HG03135 (cell line): ENCODE results near the gene LHFPL2.

Source experiments
- ATAC-seq: cut with Tn5 transposase; IDR thresholded peaks from one replicate; pipeline ENCODE4 v1.9.1; 2021; ENCODE audit warnings: mild to moderate bottlenecking, moderate library complexity; ENCODE audit not compliant: unreplicated experiment

The LHFPL2 gene

DNA sequence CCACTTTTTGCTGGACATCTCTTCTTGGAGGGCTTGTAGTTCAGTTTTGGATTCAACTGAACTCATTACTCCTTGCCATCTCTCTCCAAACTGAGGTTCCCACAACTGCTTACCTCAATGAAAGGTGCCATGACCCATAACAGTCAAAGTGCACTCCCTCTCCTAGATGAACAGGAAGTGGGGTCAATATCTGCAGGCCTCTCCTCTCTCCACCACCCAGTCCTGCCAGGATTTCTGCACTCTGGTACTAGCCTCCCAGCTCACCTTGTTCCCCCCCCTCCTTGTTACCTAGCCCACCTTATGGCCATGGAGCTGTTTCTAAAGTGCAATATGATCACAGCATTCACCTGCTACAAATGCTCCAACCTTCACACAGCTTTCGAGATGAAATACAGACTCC, 5.9 kb downstream of the LHFPL2 start:
- no peak for ATAC-seq

GRCh38 chr5:78640662-78641474, 7.7 kb downstream of the LHFPL2 start:
- peak; percentile 76 for ATAC-seq

DNA sequence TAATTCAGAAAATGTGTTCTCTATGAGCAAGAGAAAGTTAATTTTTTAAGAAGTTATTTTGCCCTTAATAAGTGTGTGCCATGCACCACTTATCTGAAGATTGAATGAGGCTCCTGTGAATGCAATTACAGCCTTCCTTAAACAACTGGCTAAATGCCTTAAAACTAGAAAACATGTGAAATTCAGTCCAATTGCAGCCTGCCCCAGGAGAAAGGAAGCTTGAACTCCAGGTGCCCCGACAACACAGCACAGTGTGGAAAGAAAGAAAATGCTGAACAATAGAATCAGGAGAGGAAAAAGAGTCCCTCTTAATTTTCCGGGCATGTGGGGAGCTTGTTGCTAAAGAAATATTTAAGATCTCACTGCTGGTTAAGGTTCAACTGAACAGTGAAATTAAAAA, 8.8 kb downstream of the LHFPL2 start:
- no peak for ATAC-seq

DNA sequence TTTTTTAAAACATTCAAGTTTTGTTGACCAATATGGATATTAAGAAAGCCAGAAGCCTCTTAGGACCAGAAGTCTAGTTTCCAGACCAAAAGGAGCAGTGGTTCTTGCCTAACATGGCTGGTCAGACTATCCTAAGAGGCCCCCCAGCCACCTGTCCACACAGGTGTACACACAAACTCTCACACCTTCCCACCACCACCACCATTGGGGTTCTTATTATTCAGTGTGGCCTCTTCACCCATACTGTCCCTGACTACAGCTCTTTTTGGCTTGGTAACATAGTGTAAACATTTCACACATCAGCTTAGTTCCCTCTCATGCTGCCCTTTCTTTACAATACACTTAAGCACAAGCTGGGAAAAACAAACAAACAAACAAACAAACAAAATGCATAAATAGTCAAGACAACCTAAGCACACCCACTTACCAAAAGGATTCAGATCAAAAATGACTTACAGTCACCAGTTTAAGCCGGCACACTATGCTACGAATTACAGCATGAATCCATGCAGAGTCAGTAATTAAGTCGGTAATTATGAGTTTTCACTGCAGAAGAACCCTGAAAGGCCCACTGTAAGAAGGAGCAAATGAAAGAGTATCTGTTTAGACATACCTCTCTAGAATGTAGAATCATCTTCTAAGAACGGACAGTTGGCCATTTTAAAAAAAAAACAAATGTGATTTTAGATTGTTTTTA, 9.5 kb downstream of the LHFPL2 start:
- no peak for ATAC-seq

DNA sequence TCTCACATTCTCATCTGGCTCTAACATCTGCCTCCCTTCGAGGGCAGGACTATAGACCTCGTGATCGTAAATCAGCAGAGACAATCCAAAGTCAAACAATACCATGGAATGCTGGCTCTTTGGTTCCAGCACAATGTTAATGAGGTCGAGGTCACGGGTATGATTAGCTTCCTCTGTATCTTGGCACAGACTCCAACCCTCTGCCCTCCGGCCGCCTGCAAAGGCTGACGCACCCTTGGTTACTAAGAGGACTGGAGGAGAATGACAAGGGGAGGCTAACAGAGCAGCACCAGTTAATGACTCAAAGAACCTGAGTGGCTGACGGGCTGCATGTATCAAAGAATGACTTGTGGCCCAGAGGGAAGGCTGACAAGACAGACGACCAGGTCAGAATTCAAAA, 10.1 kb downstream of the LHFPL2 start:
- no peak for ATAC-seq

GRCh38 chr5:78637468-78637867, 11.1 kb downstream of the LHFPL2 start:
- no peak for ATAC-seq

DNA sequence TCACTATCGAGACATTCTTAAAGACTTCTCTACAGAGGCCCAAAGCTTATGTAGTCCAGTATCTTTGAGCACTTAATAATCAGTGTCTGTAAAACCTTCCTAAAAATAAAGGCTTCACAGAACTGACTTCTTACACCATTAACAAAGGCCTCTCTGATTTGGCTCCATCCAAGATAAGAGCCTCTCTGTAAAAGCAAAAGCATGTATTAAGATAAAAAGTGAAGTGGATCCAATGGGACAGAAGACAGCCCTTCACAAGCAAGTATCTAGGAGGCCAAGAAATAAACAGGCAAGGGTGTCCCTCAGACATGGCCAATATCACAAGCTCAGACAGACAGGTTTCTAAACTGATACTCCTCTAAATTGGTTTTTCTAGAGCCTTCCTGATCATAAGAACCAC, 11.9 kb downstream of the LHFPL2 start:
- ATAC-seq = no peak

- ATAC-seq = no peak
Observed at GRCh38 chr5:78634634-78635033, 13.9 kb downstream of the LHFPL2 start.

DNA sequence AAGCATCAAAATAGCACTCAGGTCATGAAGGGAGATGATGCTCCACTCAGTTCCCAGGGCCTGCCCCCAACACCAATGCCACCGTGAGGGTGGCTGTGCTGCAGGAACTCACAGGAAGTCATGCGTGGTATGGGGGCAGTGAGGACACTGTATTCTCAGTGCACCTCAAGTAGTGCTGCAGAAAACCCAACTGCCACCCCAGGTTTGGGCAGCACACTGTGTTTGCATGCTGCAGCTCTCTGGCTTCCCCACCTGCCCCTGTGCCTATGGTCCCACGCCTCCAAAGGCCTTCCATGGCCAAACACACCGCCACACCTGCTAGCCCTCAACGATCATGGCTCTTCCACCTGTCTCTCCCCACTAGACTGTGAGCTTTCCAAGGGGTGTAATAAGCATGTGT, 14.3 kb downstream of the LHFPL2 start:
- ATAC-seq = no peak

DNA sequence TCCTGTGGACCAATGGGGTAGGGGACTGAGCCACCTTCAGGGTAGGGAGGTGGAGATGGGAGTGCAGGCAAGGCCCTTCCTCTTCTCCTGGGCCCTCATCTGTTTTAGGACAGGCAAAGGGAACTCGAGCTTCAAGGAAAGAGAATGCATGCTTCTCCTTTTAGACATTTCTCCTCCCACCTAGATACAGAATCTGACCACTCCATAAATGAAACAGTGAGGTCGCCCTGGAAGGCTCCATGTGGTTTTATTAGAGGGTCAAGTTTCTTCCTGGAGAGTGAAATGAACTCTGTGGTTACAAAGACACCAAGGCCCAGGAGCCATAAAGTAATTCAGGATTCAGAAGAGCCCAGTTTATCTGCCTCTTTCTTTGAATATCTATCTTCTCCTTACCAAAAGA, 14.9 kb downstream of the LHFPL2 start:
- no peak for ATAC-seq

GRCh38 chr5:78632467-78632866, 16.1 kb downstream of the LHFPL2 start:
- ATAC-seq = no peak

GRCh38 chr5:78631931-78632330, 16.6 kb downstream of the LHFPL2 start:
- ATAC-seq = no peak

DNA sequence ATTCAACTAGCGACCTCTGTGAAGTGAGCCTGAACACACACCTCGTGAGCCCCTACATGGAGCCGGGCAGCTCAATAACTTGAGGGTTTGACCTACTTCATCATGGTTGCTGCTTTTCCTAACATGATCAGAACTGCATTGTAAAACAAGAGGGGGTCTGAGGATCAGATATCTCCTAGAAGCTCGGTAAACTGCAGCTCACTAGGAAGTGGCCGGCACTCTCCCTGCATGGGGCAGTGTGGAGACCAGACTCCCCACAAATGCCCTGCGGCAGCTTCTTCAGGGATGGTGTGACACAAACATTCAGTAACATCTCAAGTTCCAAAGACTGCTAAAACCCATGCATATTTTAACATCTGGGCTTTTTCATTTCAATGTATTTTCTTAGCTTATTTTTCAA, 18.5 kb downstream of the LHFPL2 start:
- ATAC-seq = no peak

GRCh38 chr5:78629624-78630023, 18.9 kb downstream of the LHFPL2 start:
- no peak for ATAC-seq

- ATAC-seq = no peak
Observed at GRCh38 chr5:78628270-78628992, 20.1 kb downstream of the LHFPL2 start.

- ATAC-seq = no peak
Observed at GRCh38 chr5:78627766-78628165, 20.8 kb downstream of the LHFPL2 start.

GRCh38 chr5:78627175-78627574, 21.4 kb downstream of the LHFPL2 start:
- no peak for ATAC-seq

DNA sequence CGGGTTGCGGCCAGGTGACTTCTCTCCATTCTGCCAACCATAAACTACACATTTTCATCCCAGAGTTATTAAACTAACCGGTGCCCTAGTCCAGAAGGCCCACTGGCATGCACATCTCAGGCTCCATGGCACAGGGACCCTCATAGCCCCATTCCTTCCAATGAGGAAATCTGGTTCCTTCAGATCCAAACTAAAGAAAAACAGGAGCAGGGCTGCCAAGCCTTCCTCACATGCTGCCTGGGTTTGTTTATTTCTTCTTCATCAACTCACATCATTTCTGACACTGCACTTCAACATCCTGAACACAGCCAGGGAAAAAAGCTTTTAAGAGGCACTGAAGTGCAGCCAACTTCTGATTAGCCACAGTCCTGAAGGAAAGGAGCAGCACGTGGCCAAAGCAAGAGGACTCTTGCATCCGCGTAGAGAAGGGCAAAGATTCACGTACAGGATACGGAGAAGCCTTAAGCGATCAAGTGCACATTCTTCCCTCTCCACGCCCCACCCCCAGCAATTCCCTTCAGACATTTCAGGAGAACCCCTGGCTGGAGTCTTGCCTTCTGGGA, 22.5 kb downstream of the LHFPL2 start:
- no peak for ATAC-seq

DNA sequence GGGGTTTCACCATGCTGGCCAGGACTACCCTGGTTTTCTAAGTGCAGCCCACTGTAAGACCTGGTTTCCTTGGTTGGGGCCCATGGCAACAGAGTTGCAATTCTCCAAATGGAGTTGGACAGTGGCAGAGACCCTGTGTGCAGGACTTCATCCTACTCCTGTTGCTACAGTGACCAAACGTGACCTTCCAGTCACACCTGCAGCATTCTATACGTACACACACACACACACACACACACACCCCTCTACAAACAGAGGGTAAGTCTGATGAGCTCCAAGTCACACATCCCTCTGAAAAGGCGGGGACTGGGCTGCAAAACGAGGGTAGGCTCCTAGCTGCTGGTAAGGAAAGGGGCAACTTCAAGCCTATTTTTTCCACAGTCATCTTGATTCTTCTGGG, 23.6 kb downstream of the LHFPL2 start:
- no peak for ATAC-seq

DNA sequence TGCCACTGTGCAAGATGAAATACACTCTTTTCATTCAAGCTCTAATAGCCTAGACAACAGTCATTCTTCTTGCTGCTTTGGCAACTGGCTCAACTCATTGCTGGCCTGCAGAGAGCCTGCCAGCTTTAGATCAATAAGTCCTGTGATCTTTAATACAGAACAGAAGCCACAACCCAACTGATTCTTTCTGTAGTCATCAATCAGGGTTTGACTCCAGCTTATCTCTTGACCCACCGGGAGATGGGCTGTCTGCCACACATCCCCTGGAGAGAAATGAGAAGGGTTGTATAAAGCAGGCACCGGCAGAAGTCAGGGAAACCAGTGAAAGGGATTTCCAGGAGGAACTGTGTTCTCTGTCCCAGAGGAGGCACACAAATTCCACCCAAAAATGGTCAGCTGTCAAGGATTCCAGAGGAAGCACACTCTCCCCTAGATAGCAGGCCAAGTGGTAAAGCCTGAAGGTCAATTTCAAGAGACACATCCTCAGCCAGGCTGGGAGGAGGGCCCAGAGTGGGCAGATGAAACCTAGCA, 24.5 kb downstream of the LHFPL2 start:
- ATAC-seq = no peak

DNA sequence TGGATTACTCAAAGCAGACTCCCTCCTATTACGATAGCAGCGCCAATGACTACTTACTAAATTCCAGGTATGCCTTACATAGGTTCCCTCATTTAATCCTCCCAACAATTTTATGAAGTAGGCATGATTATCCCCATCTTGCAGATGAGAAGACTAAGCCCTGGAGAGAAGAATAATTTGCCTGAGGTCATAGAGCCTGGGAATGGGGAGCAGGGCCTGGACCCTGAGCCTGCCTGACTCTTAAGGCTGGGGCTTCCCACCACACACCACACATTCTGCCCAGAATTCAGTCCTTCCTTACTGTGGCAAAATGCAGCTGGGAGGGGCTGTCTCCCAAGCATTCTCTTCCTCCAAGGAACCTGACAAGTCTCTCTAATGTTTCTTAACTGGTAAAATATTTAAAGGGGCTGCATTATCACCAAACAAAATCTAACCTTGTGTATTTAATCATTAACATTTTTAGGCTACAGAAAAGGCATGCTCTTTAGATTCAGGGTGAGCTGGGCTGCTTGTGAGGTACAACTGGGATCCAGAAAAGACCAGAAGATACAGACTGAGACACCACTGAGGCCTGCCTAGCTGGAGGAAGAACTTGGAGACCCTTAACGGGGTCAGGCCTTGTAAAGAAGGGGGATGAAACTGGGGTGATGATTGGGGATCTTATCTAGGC, 26.1 kb downstream of the LHFPL2 start:
- ATAC-seq = no peak
